ENCODE results near the gene MEF2C. TPM values are rescaled to one million over a fixed set of nuclear protein-coding genes. Genes with fewer than 3 reads are reported as not detected.

Gene MEF2C
- total RNA-seq, 2 donors from 2014 or later, result 13.9 to 44.0 TPM

- intact Hi-C loops (cut with DNase I), result no loop called here
- H3K36me3 ChIP-seq, result no peaks in the 10 kb centered on the region
- H3K9me3 ChIP-seq, result no peaks in the 10 kb centered on the region
- H3K4me1 ChIP-seq (replicated peaks), result no peaks in the 10 kb centered on the region
- no peak for DNase-seq (ENCODE audit: low spot score)
- no peak overlapping the region for H3K4me3 ChIP-seq
- no peaks in the 10 kb centered on the region for H3K27me3 ChIP-seq (replicated peaks; ENCODE audit: insufficient read depth)
- no peak for TF ChIP-seq POLR2AphosphoS5 (IDR thresholded peaks at IDR 0.05)
- TF ChIP-seq POLR2A (IDR thresholded peaks at IDR 0.05), result no peak
- no peak for TF ChIP-seq CTCF (IDR thresholded peaks at IDR 0.05)
- WGBS, result 72% methylated on average over 4 of the region's 4 CpGs
- no peak overlapping the region for H3K27ac ChIP-seq
These were observed 175.6 kb downstream of the MEF2C start for GRCh38 chr5:88707216-88707965.

GRCh38 chr5:88702332-88702731, 180.7 kb downstream of the MEF2C start:
- Histone ChIP-seq H3K36me3 (no peaks in the 10 kb centered on the region), H3K4me3 (no peak overlapping the region), H3K4me1 (replicated peaks) (no peaks in the 10 kb centered on the region), H3K27me3 (replicated peaks; ENCODE audit: insufficient read depth) (no peaks in the 10 kb centered on the region), H3K9me3 (no peaks in the 10 kb centered on the region), H3K27ac (no peak overlapping the region)
- no peak for DNase-seq (ENCODE audit: low spot score)
- intact Hi-C loops (cut with DNase I), result no loop called here
- WGBS, result 27% methylated on average over 4 of the region's 4 CpGs
- TF ChIP-seq POLR2AphosphoS5 (IDR thresholded peaks at IDR 0.05), result no peak
- TF ChIP-seq POLR2A (IDR thresholded peaks at IDR 0.05), result no peak
- no peak for TF ChIP-seq CTCF (IDR thresholded peaks at IDR 0.05)

GRCh38 chr5:88700121-88700520, 182.9 kb downstream of the MEF2C start:
- TF ChIP-seq CTCF (IDR thresholded peaks at IDR 0.05) (no peak), POLR2AphosphoS5 (IDR thresholded peaks at IDR 0.05) (no peak)
- intact Hi-C loops (cut with DNase I), result no loop called here
- no peak for DNase-seq (ENCODE audit: low spot score)
- Histone ChIP-seq H3K27me3 (replicated peaks; ENCODE audit: insufficient read depth) (peaks cover 11% of the 10 kb centered on the region), H3K27ac (no peak overlapping the region), H3K36me3 (no peaks in the 10 kb centered on the region), H3K9me3 (no peaks in the 10 kb centered on the region), H3K4me1 (replicated peaks) (no peaks in the 10 kb centered on the region), H3K4me3 (no peak overlapping the region)

GRCh38 chr5:88698290-88698689, 184.7 kb downstream of the MEF2C start:
- no peaks in the 10 kb centered on the region for H3K4me1 ChIP-seq (replicated peaks)
- 84% methylated on average over 1 of the region's 1 CpG for WGBS
- H3K4me3 ChIP-seq, result no peak overlapping the region
- TF ChIP-seq POLR2A (IDR thresholded peaks at IDR 0.05), result no peak
- TF ChIP-seq POLR2AphosphoS5 (IDR thresholded peaks at IDR 0.05), result no peak
- TF ChIP-seq CTCF (IDR thresholded peaks at IDR 0.05), result no peak
- intact Hi-C loops (cut with DNase I), result no loop called here
- H3K27me3 ChIP-seq (replicated peaks; ENCODE audit: insufficient read depth), result peaks cover 14% of the 10 kb centered on the region
- H3K9me3 ChIP-seq, result no peaks in the 10 kb centered on the region
- DNase-seq (ENCODE audit: low spot score), result no peak
- no peak overlapping the region for H3K27ac ChIP-seq
- H3K36me3 ChIP-seq, result no peaks in the 10 kb centered on the region

- TF ChIP-seq CTCF (IDR thresholded peaks at IDR 0.05), result no peak
- no peak for TF ChIP-seq POLR2AphosphoS5 (IDR thresholded peaks at IDR 0.05)
- no peak for TF ChIP-seq POLR2A (IDR thresholded peaks at IDR 0.05)
- intact Hi-C loops (cut with DNase I), result no loop called here
- peaks cover 22% of the 10 kb centered on the region for H3K27me3 ChIP-seq (replicated peaks; ENCODE audit: insufficient read depth)
These were observed 186.5 kb downstream of the MEF2C start for GRCh38 chr5:88696466-88696865.

More at GRCh38 chr5:88696466-88696865, 186.5 kb downstream of the MEF2C start:
- Histone ChIP-seq H3K27ac (no peak overlapping the region), H3K36me3 (no peaks in the 10 kb centered on the region), H3K4me1 (replicated peaks) (no peaks in the 10 kb centered on the region), H3K4me3 (no peak overlapping the region), H3K9me3 (no peaks in the 10 kb centered on the region)
- DNase-seq (ENCODE audit: low spot score), result no peak
